GM23248 (cell line): ENCODE data around the gene UBALD2. TPM values are rescaled to one million over a fixed set of nuclear protein-coding genes. Genes with fewer than 3 reads are reported as not detected.

ENCODE experiments used
- DNase-seq: peaks from one replicate; pipeline ENCODE4 v3.0.0-alpha.2; 2015
- H2AFZ ChIP-seq: fragments of 200-600 bp; sonication (generic); 2 replicates; pipeline ENCODE4 v1.6.1; 2016; ENCODE audit warnings: antibody characterized with exemption
- H3F3A ChIP-seq: fragments of 200-600 bp; sonication (generic); 2 replicates; pipeline ENCODE4 v1.6.1; 2016; ENCODE audit warnings: mild to moderate bottlenecking, antibody characterized with exemption, mixed run types; ENCODE audit not compliant: insufficient read depth
- H3K27ac ChIP-seq: fragments of 200-600 bp; sonication (generic); 2 replicates; pipeline ENCODE4 v1.5.1; 2016; ENCODE audit warnings: mild to moderate bottlenecking
- H3K27me3 ChIP-seq: fragments of 200-600 bp; sonication (generic); replicated peaks from 2 replicates; pipeline ENCODE4 v1.6.1; 2016; ENCODE audit warnings: mild to moderate bottlenecking; ENCODE audit not compliant: insufficient read depth
- H3K36me3 ChIP-seq: fragments of 200-600 bp; sonication (generic); 2 replicates; pipeline ENCODE4 v1.6.1; 2016; ENCODE audit warnings: low read depth, mild to moderate bottlenecking
- H3K4me1 ChIP-seq: fragments of 200-600 bp; sonication (generic); 2 replicates; pipeline ENCODE4 v1.6.1; 2016; ENCODE audit warnings: mild to moderate bottlenecking; ENCODE audit not compliant: insufficient read depth
- H3K4me2 ChIP-seq: fragments of 200-600 bp; sonication (generic); one replicate; pipeline ENCODE4 v1.6.1; 2016; ENCODE audit warnings: mild to moderate bottlenecking; ENCODE audit not compliant: unreplicated experiment
- H3K4me3 ChIP-seq: fragments of 200-600 bp; sonication (generic); 2 replicates; pipeline ENCODE4 v1.5.1; 2016; ENCODE audit warnings: mild to moderate bottlenecking
- H3K79me2 ChIP-seq: fragments of 200-600 bp; sonication (generic); 2 replicates; pipeline ENCODE4 v1.6.1; 2016; ENCODE audit warnings: mild to moderate bottlenecking; ENCODE audit not compliant: insufficient read depth
- H3K9ac ChIP-seq: fragments of 200-600 bp; sonication (generic); 2 replicates; pipeline ENCODE4 v1.6.1; 2016; ENCODE audit warnings: mild to moderate bottlenecking
- H3K9me2 ChIP-seq: fragments of 200-600 bp; sonication (generic); 2 replicates; pipeline ENCODE4 v1.6.1; 2016; ENCODE audit warnings: mixed run types, mild to moderate bottlenecking, moderate library complexity; ENCODE audit not compliant: insufficient read depth
- H3K9me3 ChIP-seq: fragments of 200-600 bp; sonication (generic); one replicate; pipeline ENCODE4 v1.6.1; 2017; ENCODE audit warnings: low read depth
- H4K20me1 ChIP-seq: fragments of 200-600 bp; sonication (generic); 2 replicates; pipeline ENCODE4 v1.6.0; 2016; ENCODE audit not compliant: insufficient read depth
- EZH2 ChIP-seq: fragments of 200-600 bp; sonication (generic); IDR thresholded peaks from 2 replicates; pipeline ENCODE4 v1.6.1; 2018; ENCODE audit warnings: antibody characterized with exemption, mild to moderate bottlenecking; ENCODE audit not compliant: insufficient read depth, poor library complexity, severe bottlenecking
- EZH2phosphoT487 ChIP-seq: fragments of 200-600 bp; sonication (generic); IDR thresholded peaks from 2 replicates; pipeline ENCODE4 v1.6.1; 2018; ENCODE audit warnings: antibody characterized with exemption, moderate library complexity, mild to moderate bottlenecking, low read depth; ENCODE audit not compliant: insufficient read depth
- WGBS, 2 experiments: methylation state at CpG; one replicate each; pipeline ENCODE4 v1.1.6; 2015 to 2017; ENCODE audit warnings: low lambda C conversion rate in 2 of 2, low coverage in 1 of 2; ENCODE audit errors: missing lambda C conversion rate in 2 of 2; 5-methylcytosine and 5-hydroxymethylcytosine counted together
- in situ Hi-C: fragments of 300-500 bp; cut with MboI; formaldehyde crosslinking; loops from 2 replicates; pipeline ENCODE4 v1.15.0; 2020
- polyA plus RNA-seq: library from polyadenylated mRNA; unstranded; fragments of >200 nt; fragmentation: Nextera tagmentation; extraction: Ambion mirVana; gene quantifications from 2 replicates; pipeline ENCODE4 v1.2.1, GENCODE V29; 2016
- total RNA-seq: library from RNA; depleted of rRNA; stranded (reverse); fragments of >200 nt; shearing (Covaris generic); gene quantifications from 2 replicates; pipeline ENCODE4 v1.2.3, GENCODE V29; 2014

UBALD2 gene
- total and polyA plus RNA-seq, 2 experiments from 2014 or later, result 0.56 to 6.4 TPM

DNA sequence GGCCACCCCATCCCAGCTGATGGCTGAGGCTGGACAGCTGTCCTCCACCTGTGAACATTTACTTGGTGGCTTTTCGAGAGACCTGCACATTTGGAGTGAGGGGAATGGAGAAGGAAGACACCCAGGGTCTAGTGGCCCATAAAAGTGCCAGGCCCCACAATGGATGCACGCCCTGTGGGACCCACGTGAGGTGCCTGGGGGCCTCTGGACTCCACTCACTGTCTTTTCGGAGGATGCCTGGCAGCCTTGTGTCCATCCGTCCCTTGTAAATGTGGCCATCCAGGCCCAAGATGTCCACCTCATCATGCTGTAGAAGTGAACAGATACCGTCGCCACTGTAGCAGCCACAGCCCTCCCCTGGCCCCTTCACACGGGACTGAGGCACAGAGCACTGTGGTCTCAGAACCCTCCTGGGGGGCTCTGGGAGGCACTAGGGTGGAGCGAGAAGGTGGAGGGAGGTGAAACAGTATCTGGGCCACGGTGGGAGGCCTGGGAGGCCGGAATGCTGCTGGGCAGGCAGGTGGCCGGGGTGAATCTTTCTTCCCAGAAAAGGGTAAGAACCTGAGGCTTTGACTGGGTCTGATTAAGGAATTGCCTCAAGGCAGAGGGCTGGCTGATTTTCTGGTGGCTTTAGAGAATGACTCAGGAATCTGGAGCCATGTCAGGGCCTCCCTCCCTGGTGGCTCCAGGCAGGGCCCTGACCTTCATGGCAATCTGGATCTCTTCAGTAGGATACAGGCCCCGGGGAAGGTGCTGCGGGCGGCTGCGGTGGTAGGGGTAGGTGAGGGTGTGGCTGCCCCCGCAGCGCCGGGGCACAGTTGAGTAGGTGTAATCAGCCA is 11.5 kb downstream of the UBALD2 start:
- Histone ChIP-seq H3K4me3 (no peak overlapping the region), H2AFZ (no peak overlapping the region), H3K9ac (0 out of 2 replicates have a peak overlapping the region, but pooled peaks have one; percentile 36), H3K27me3 (no peaks in the 10 kb centered on the region), H3K27ac (no peak overlapping the region; the same call in 1 of the 2 replicates), H3K9me2 (no peaks in the 10 kb centered on the region), H3K4me2 (peak overlapping the region; percentile 28), H4K20me1 (no peaks in the 10 kb centered on the region), H3K4me1 (peaks cover 9% of the 10 kb centered on the region), H3K79me2 (no peaks in the 10 kb centered on the region), H3K9me3 (no peaks in the 10 kb centered on the region), H3K36me3 (no peaks in the 10 kb centered on the region), H3F3A (no peaks in the 10 kb centered on the region)
- WGBS, 2 experiments, result 63% methylated on average over 19 of the region's 19 CpGs
- peak; percentile 89 for DNase-seq
- TF ChIP-seq EZH2 (no peak), EZH2phosphoT487 (no peak)
- in situ Hi-C loops, result loop anchor here (25.0 kb wide), 1 partner anchor 364 kb away; the partner anchor contains the start of gene MRPL38

GRCh38 chr17:76277300-76278267 is 12.4 kb downstream of the UBALD2 start:
- Histone ChIP-seq H3K36me3 (no peaks in the 10 kb centered on the region), H3K4me1 (peaks cover 9% of the 10 kb centered on the region), H3K79me2 (no peaks in the 10 kb centered on the region), H4K20me1 (no peaks in the 10 kb centered on the region), H3F3A (no peaks in the 10 kb centered on the region), H3K9ac (0 out of 2 replicates have a peak overlapping the region, but pooled peaks have one; percentile 36), H3K4me3 (no peak overlapping the region), H3K27me3 (no peaks in the 10 kb centered on the region), H2AFZ (no peak overlapping the region), H3K9me3 (no peaks in the 10 kb centered on the region), H3K27ac (no peak overlapping the region; the same call in 1 of the 2 replicates), H3K4me2 (peak overlapping the region; percentile 28), H3K9me2 (no peaks in the 10 kb centered on the region)
- no peak for DNase-seq
- in situ Hi-C loops, result loop anchor here (25.0 kb wide), 1 partner anchor 365 kb away; the partner anchor contains the start of gene MRPL38
- 94 to 96% methylated on average over 28 to 30 of the region's 31 CpGs for WGBS, 2 experiments
- no peak for TF ChIP-seq EZH2phosphoT487

DNA sequence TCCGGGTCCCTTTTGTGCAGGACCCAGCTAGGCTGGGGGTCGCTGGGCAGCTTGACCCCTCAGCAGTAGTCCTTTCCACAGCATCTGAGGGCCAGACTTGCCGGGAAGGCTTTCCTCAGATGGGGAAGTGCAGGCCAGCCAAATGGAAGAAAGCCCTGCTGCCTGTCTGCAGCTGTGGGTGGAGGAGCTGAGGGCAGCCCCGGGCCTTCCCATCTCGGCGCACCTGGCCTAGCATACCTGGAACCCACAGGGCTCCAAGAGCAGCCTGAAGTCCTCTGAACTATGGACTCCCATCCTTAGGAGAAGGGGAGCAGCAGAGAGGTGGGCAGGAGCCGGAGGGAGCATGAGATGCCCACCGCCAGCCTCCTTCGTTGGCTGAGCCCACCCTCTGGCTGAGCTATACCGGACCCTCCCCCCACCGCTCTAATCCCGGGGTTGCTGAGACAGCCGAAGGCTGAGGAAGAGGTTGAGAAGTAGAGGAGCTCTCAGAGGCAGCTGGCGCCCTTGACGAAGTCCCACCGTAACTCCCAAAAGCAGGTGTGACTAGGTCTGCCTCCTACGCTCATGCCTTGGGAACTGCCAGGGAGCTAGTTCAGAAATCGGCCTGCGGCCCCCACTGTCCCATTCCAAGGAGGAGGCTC is 13.2 kb downstream of the UBALD2 start:
- Histone ChIP-seq H4K20me1 (no peaks in the 10 kb centered on the region), H3K79me2 (no peaks in the 10 kb centered on the region), H3K4me2 (no peak overlapping the region), H3K4me1 (peaks cover 9% of the 10 kb centered on the region), H3K4me3 (no peak overlapping the region), H3K9me3 (no peaks in the 10 kb centered on the region), H3K27me3 (no peaks in the 10 kb centered on the region), H3K27ac (no peak overlapping the region), H3K9me2 (no peaks in the 10 kb centered on the region), H3K36me3 (no peaks in the 10 kb centered on the region), H3F3A (no peaks in the 10 kb centered on the region), H2AFZ (no peak overlapping the region), H3K9ac (no peak overlapping the region)
- DNase-seq, result no peak
- 88 to 89% methylated on average over 18 to 19 of the region's 19 CpGs for WGBS, 2 experiments
- TF ChIP-seq EZH2phosphoT487 (no peak), EZH2 (no peak)
- in situ Hi-C loops, result loop anchor here (25.0 kb wide), 1 partner anchor 366 kb away; the partner anchor contains the start of gene MRPL38
